Astrocyte of the cerebellum (primary cell): ENCODE measurements around the gene SERPINB1.

Experiments
- DNase-seq: peaks from one replicate; pipeline ENCODE4 v3.0.0-alpha.2; 2011; ENCODE audit warnings: low read depth
- H3K4me3 ChIP-seq: 2 replicates; pipeline ENCODE4 v1.5.1; 2011; ENCODE audit warnings: mild to moderate bottlenecking, low read depth, low read length, moderate library complexity
- CTCF ChIP-seq: IDR thresholded peaks from 2 replicates; pipeline ENCODE4 v1.5.1; 2012; ENCODE audit warnings: low read length, low read depth, moderate library complexity, mild to moderate bottlenecking; ENCODE audit errors: missing control alignments
- in situ Hi-C: cut with HindIII; loops from 2 replicates; pipeline ENCODE4 v1.10.0; 2017; ENCODE audit warnings: low sequenced_read_pairs

The SERPINB1 gene

GRCh38 chr6:2790588-2791449 lies 50.8 kb downstream of the SERPINB1 start:
- no peak overlapping the region for H3K4me3 ChIP-seq
- in situ Hi-C loops: loop anchor here (5.0 to 10.0 kb wide), 2 partner anchors 54 to 101 kb away; partner anchors contain the start of gene SERPINB1
- DNase-seq: peak; percentile 49
- peak; percentile 81 for TF ChIP-seq CTCF

- in situ Hi-C loops: loop anchor here (10.0 kb wide), 1 partner anchor 139 kb away; no protein-coding TSS in a partner anchor
- H3K4me3 ChIP-seq: no peak overlapping the region
- no peak for DNase-seq
- no peak for TF ChIP-seq CTCF
Measured at GRCh38 chr6:2786269-2786668, 55.4 kb downstream of the SERPINB1 start.

- DNase-seq: no peak
- H3K4me3 ChIP-seq: no peak overlapping the region
- no peak for TF ChIP-seq CTCF
- in situ Hi-C loops: loop anchor here (10.0 kb wide), 1 partner anchor 140 kb away; no protein-coding TSS in a partner anchor
Measured at GRCh38 chr6:2784930-2785329, 56.7 kb downstream of the SERPINB1 start.

- no peak for DNase-seq
- no peak for TF ChIP-seq CTCF
- in situ Hi-C loops: loop anchor here (10.0 kb wide), 1 partner anchor 141 kb away; no protein-coding TSS in a partner anchor
Measured at GRCh38 chr6:2784061-2784460, 57.6 kb downstream of the SERPINB1 start.

GRCh38 chr6:2783188-2783963 lies 58.3 kb downstream of the SERPINB1 start:
- in situ Hi-C loops: loop anchor here (10.0 kb wide), 1 partner anchor 141 kb away; no protein-coding TSS in a partner anchor
- DNase-seq: no peak
- H3K4me3 ChIP-seq: no peak overlapping the region
- peak; percentile 6 for TF ChIP-seq CTCF

More at GRCh38 chr6:2784061-2784460, 57.6 kb downstream of the SERPINB1 start:
- no peak overlapping the region for H3K4me3 ChIP-seq

- DNase-seq: no peak
- no peak overlapping the region for H3K4me3 ChIP-seq
- in situ Hi-C loops: loop anchor here (10.0 kb wide), 1 partner anchor 142 kb away; no protein-coding TSS in a partner anchor
- TF ChIP-seq CTCF: no peak
Measured at GRCh38 chr6:2782825-2783187, 58.9 kb downstream of the SERPINB1 start.
